Neural progenitor cell (in vitro differentiated cells): ENCODE results near the gene CUEDC1. TPM values are rescaled to one million over a fixed set of nuclear protein-coding genes. Genes with fewer than 3 reads are reported as not detected.
"Not testable (repeated sequence)": the region's sequence is repeated elsewhere in the genome, so short reads cannot be mapped to it uniquely, and the experiment has no call there.

Experiments
- DNase-seq: peaks from one replicate; pipeline ENCODE4 v3.0.0-alpha.2; 2016; ENCODE audit warnings: low spot score
- H2AFZ ChIP-seq: fragments of 200-600 bp; sonication (generic); replicated peaks from 2 replicates; pipeline ENCODE4 v1.6.1; 2016; ENCODE audit warnings: antibody characterized with exemption
- H3F3A ChIP-seq: fragments of 200-600 bp; sonication (generic); 2 replicates; pipeline ENCODE4 v1.6.1; 2016; ENCODE audit warnings: antibody characterized with exemption, low read depth
- H3K27ac ChIP-seq: fragments of 200-600 bp; sonication (generic); 2 replicates; pipeline ENCODE4 v1.5.1; 2016; ENCODE audit warnings: mild to moderate bottlenecking
- H3K27me3 ChIP-seq: fragments of 200-600 bp; sonication (generic); 2 replicates; pipeline ENCODE4 v1.6.1; 2016; ENCODE audit warnings: mild to moderate bottlenecking, moderate library complexity
- H3K36me3 ChIP-seq: fragments of 200-600 bp; sonication (generic); 2 replicates; pipeline ENCODE4 v1.5.1; 2016
- H3K4me1 ChIP-seq: fragments of 200-600 bp; sonication (generic); 2 replicates; pipeline ENCODE4 v1.6.1; 2016; ENCODE audit warnings: mixed run types
- H3K4me2 ChIP-seq: fragments of 200-600 bp; sonication (generic); 2 replicates; pipeline ENCODE4 v1.6.1; 2016
- H3K4me3 ChIP-seq: fragments of 200-600 bp; sonication (generic); 2 replicates; pipeline ENCODE4 v1.5.1; 2016
- H3K79me2 ChIP-seq: fragments of 200-600 bp; sonication (generic); 2 replicates; pipeline ENCODE4 v1.6.1; 2016; ENCODE audit warnings: low read depth
- H3K9ac ChIP-seq: fragments of 200-600 bp; sonication (generic); 2 replicates; pipeline ENCODE4 v1.6.1; 2016
- H3K9me3 ChIP-seq: fragments of 200-600 bp; sonication (generic); 2 replicates; pipeline ENCODE4 v1.5.1; 2016; ENCODE audit warnings: low read depth
- H4K20me1 ChIP-seq: fragments of 200-600 bp; sonication (generic); 2 replicates; pipeline ENCODE4 v1.6.1; 2016; ENCODE audit warnings: low read depth
- H3K27ac Mint-ChIP-seq: 3 replicates; pipeline ENCODE4 v1.8.0; 2021; ENCODE audit warnings: mixed read lengths
- H3K27me3 Mint-ChIP-seq: 2 replicates; pipeline ENCODE4 v1.8.0; 2022; ENCODE audit warnings: low read depth, mild to moderate bottlenecking, inconsistent platforms, moderate library complexity, mixed read lengths; ENCODE audit not compliant: insufficient read depth
- H3K36me3 Mint-ChIP-seq: 3 replicates; pipeline ENCODE4 v1.8.0; 2021; ENCODE audit warnings: mixed read lengths
- H3K4me1 Mint-ChIP-seq: 3 replicates; pipeline ENCODE4 v1.8.0; 2021; ENCODE audit warnings: mixed read lengths
- H3K4me3 Mint-ChIP-seq: 3 replicates; pipeline ENCODE4 v1.8.0; 2021; ENCODE audit warnings: mild to moderate bottlenecking, moderate library complexity, mixed read lengths
- H3K9me3 Mint-ChIP-seq: 3 replicates; pipeline ENCODE4 v1.8.0; 2020; ENCODE audit warnings: mixed read lengths
- CTCF ChIP-seq: fragments of 200-600 bp; sonication (generic); IDR thresholded peaks from 2 replicates; pipeline ENCODE4 v1.5.1; 2017; ENCODE audit warnings: antibody characterized with exemption, mild to moderate bottlenecking
- EZH2 ChIP-seq: fragments of 200-600 bp; sonication (generic); IDR thresholded peaks from 2 replicates; pipeline ENCODE4 v1.6.1; 2017; ENCODE audit warnings: antibody characterized with exemption, mild to moderate bottlenecking, moderate library complexity
- EZH2phosphoT487 ChIP-seq: fragments of 200-600 bp; sonication (generic); IDR thresholded peaks from 2 replicates; pipeline ENCODE4 v1.6.1; 2017; ENCODE audit warnings: antibody characterized with exemption
- total RNA-seq: library from RNA; depleted of rRNA; stranded (reverse); fragments of >200 nt; gene quantifications from 2 replicates; pipeline ENCODE4 v1.2.3, GENCODE V29; 2015; ENCODE audit warnings: low replicate concordance

CUEDC1 gene
- total RNA-seq, 1 donor from 2014 or later: 8.8 TPM

- H3K4me2 ChIP-seq: no peak overlapping the region
- H3K9me3 Mint-ChIP-seq: no peaks in the 10 kb centered on the region
- DNase-seq: no peak
- H2AFZ ChIP-seq: no peak overlapping the region
- peaks cover 52% of the 10 kb centered on the region for H3K4me1 Mint-ChIP-seq
- peaks cover 48% of the 10 kb centered on the region for H3K36me3 Mint-ChIP-seq
- H3F3A ChIP-seq: peaks cover 22% of the 10 kb centered on the region
- H3K27ac ChIP-seq: no peak overlapping the region
- no peaks in the 10 kb centered on the region for H3K27me3 Mint-ChIP-seq
- TF ChIP-seq EZH2phosphoT487 (no peak), EZH2 (no peak), CTCF (no peak)
- no peaks in the 10 kb centered on the region for H3K27me3 ChIP-seq
- no peaks in the 10 kb centered on the region for H3K9me3 ChIP-seq
- no peak overlapping the region for H3K4me3 Mint-ChIP-seq
- H3K9ac ChIP-seq: no peak overlapping the region
- peaks cover 25% of the 10 kb centered on the region for H3K4me1 ChIP-seq
- peaks cover 77% of the 10 kb centered on the region for H3K79me2 ChIP-seq
- H3K27ac Mint-ChIP-seq: no peak overlapping the region
- H3K4me3 ChIP-seq: no peak overlapping the region
- H4K20me1 ChIP-seq: peaks cover 79% of the 10 kb centered on the region
- peaks cover 28% of the 10 kb centered on the region for H3K36me3 ChIP-seq
These were observed 25.3 kb upstream of the CUEDC1 start for GRCh38 chr17:57980522-57980921.

DNA sequence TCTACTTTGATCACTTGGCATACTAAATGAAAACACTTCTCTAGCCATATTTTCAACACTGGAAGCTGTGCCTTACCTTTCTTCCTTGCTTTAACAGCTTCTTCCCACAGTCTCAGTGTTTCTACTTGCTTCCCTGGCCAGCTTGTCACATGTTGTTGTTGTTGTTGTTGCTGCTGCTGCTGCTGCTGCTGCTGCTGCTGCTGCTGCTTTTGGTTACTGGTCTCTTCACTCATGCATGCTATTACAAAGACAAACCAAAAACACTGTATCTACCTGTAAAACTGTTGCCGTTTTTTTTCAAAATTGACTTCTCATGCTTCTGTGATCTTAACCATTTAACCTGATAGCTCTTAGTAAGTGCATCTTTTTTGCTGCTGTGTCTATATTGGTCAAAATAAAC is 23.9 kb upstream of the CUEDC1 start:
- H3K4me2 ChIP-seq: no peak overlapping the region
- Mint-ChIP-seq H3K9me3 (no peaks in the 10 kb centered on the region), H3K4me1 (peaks cover 37% of the 10 kb centered on the region), H3K27me3 (no peaks in the 10 kb centered on the region), H3K36me3 (peaks cover 55% of the 10 kb centered on the region), H3K27ac (no peak overlapping the region), H3K4me3 (no peak overlapping the region)
- H3K4me3 ChIP-seq: no peak overlapping the region
- H3F3A ChIP-seq: peaks cover 17% of the 10 kb centered on the region
- H3K36me3 ChIP-seq: peaks cover 31% of the 10 kb centered on the region
- no peak for TF ChIP-seq CTCF
- TF ChIP-seq EZH2phosphoT487: no peak
- TF ChIP-seq EZH2: no peak
- H3K9me3 ChIP-seq: no peaks in the 10 kb centered on the region
- H4K20me1 ChIP-seq: peaks cover 77% of the 10 kb centered on the region
- H3K27ac ChIP-seq: no peak overlapping the region
- H2AFZ ChIP-seq: no peak overlapping the region
- peaks cover 63% of the 10 kb centered on the region for H3K79me2 ChIP-seq
- H3K4me1 ChIP-seq: peaks cover 11% of the 10 kb centered on the region
- no peak for DNase-seq
- no peak overlapping the region for H3K9ac ChIP-seq
- no peaks in the 10 kb centered on the region for H3K27me3 ChIP-seq

GRCh38 chr17:57976594-57976993 is 21.4 kb upstream of the CUEDC1 start:
- no peaks in the 10 kb centered on the region for H3K9me3 ChIP-seq
- H3K27me3 Mint-ChIP-seq: no peaks in the 10 kb centered on the region
- peaks cover 21% of the 10 kb centered on the region for H3K4me1 Mint-ChIP-seq
- no peak for DNase-seq
- H3K9me3 Mint-ChIP-seq: no peaks in the 10 kb centered on the region
- H3K4me1 ChIP-seq: no peaks in the 10 kb centered on the region
- H3K36me3 Mint-ChIP-seq: peaks cover 50% of the 10 kb centered on the region
- no peak for TF ChIP-seq EZH2
- H3K4me3 Mint-ChIP-seq: no peak overlapping the region
- peaks cover 38% of the 10 kb centered on the region for H3K79me2 ChIP-seq
- H2AFZ ChIP-seq: no peak overlapping the region
- H3K36me3 ChIP-seq: peaks cover 31% of the 10 kb centered on the region
- peaks cover 59% of the 10 kb centered on the region for H4K20me1 ChIP-seq
- H3K27me3 ChIP-seq: no peaks in the 10 kb centered on the region
- no peak overlapping the region for H3K27ac Mint-ChIP-seq
- H3K4me3 ChIP-seq: no peak overlapping the region
- peaks cover 21% of the 10 kb centered on the region for H3F3A ChIP-seq
- H3K4me2 ChIP-seq: no peak overlapping the region
- no peak overlapping the region for H3K27ac ChIP-seq
- no peak overlapping the region for H3K9ac ChIP-seq

GRCh38 chr17:57975044-57975443 is 19.8 kb upstream of the CUEDC1 start:
- H3K9ac ChIP-seq: no peak overlapping the region
- H3K36me3 Mint-ChIP-seq: peaks cover 40% of the 10 kb centered on the region
- no peak overlapping the region for H3K27ac ChIP-seq
- no peak for DNase-seq
- no peak overlapping the region for H3K4me2 ChIP-seq
- no peak overlapping the region for H2AFZ ChIP-seq
- H3K36me3 ChIP-seq: peaks cover 20% of the 10 kb centered on the region
- TF ChIP-seq EZH2phosphoT487 (no peak), EZH2 (no peak), CTCF (no peak)
- peaks cover 22% of the 10 kb centered on the region for H3K79me2 ChIP-seq
- H3K9me3 ChIP-seq: no peaks in the 10 kb centered on the region
- H3K27me3 ChIP-seq: no peaks in the 10 kb centered on the region
- no peaks in the 10 kb centered on the region for H3K27me3 Mint-ChIP-seq
- no peak overlapping the region for H3K4me3 ChIP-seq
- no peak overlapping the region for H3K27ac Mint-ChIP-seq
- H4K20me1 ChIP-seq: peaks cover 53% of the 10 kb centered on the region
- peaks cover 7% of the 10 kb centered on the region for H3K4me1 ChIP-seq
- H3K4me1 Mint-ChIP-seq: peaks cover 22% of the 10 kb centered on the region
- no peaks in the 10 kb centered on the region for H3K9me3 Mint-ChIP-seq
- no peak overlapping the region for H3K4me3 Mint-ChIP-seq
- peaks cover 32% of the 10 kb centered on the region for H3F3A ChIP-seq

- H3K9me3 ChIP-seq, H3K4me3 ChIP-seq, H3K4me1 ChIP-seq, H2AFZ ChIP-seq, H3K27ac Mint-ChIP-seq, H3K4me2 ChIP-seq, H3K9me3 Mint-ChIP-seq, DNase-seq, H3K27ac ChIP-seq, H3K9ac ChIP-seq, H3K27me3 ChIP-seq, H3K27me3 Mint-ChIP-seq, H3K4me3 Mint-ChIP-seq: not testable (repeated sequence)
- Histone ChIP-seq H3F3A (peaks cover 37% of the 10 kb centered on the region), H3K79me2 (peaks cover 20% of the 10 kb centered on the region), H4K20me1 (peaks cover 52% of the 10 kb centered on the region), H3K36me3 (peaks cover 15% of the 10 kb centered on the region)
- Mint-ChIP-seq H3K36me3 (peaks cover 41% of the 10 kb centered on the region), H3K4me1 (peaks cover 26% of the 10 kb centered on the region)
These were observed 19.0 kb upstream of the CUEDC1 start for GRCh38 chr17:57974053-57974824.
